CD8-positive, alpha-beta memory T cell (primary cell): ENCODE measurements around the gene TMED6. TPM values are rescaled to one million over a fixed set of nuclear protein-coding genes. Genes with fewer than 3 reads are reported as not detected.
A peak's percentile ranks its signal among the peaks of the same experiment; 100 is the strongest.
"Not testable (repeated sequence)": the region's sequence is repeated elsewhere in the genome, so short reads cannot be mapped to it uniquely, and the experiment has no call there.

Source experiments
- CTCF ChIA-PET: fragments of 350-600 bp; sonication (Branson Sonifier 250); formaldehyde crosslinking; loops from one replicate; lab custom pipeline; 2021; ENCODE audit warnings: antibody characterized with exemption; lab: Charles Lee
- POLR2A ChIA-PET: fragments of 350-600 bp; sonication (Branson Sonifier 250); formaldehyde crosslinking; loops from one replicate; lab custom pipeline; 2021; ENCODE audit warnings: antibody characterized with exemption; lab: Charles Lee
- DNase-seq, 5 donors: peaks; one replicate each; pipeline versions ENCODE4 v3.0.0 to v3.0.0-alpha.2; 2020 to 2022; ENCODE audit warnings: mixed read lengths in 1 of 5
- H3K27ac ChIP-seq: one replicate; pipeline ENCODE4 v1.7.0; 2013; ENCODE audit warnings: low read depth, mild to moderate bottlenecking, low read length, moderate library complexity
- H3K27me3 ChIP-seq: 2 replicates; pipeline ENCODE4 v1.7.0; 2013; ENCODE audit warnings: low read length, mild to moderate bottlenecking; ENCODE audit not compliant: insufficient read depth, poor library complexity, severe bottlenecking
- H3K36me3 ChIP-seq: 2 replicates; pipeline ENCODE4 v1.7.0; 2013; ENCODE audit warnings: mild to moderate bottlenecking, low read length, moderate library complexity; ENCODE audit not compliant: insufficient read depth
- H3K4me1 ChIP-seq: 2 replicates; pipeline ENCODE4 v1.7.0; 2013; ENCODE audit warnings: mild to moderate bottlenecking, low read length, moderate library complexity; ENCODE audit not compliant: insufficient read depth
- H3K4me3 ChIP-seq: 2 replicates; pipeline ENCODE4 v1.7.0; 2013; ENCODE audit warnings: mild to moderate bottlenecking, low read length
- H3K9me3 ChIP-seq: 2 replicates; pipeline ENCODE4 v1.7.0; 2013; ENCODE audit warnings: mild to moderate bottlenecking, low read length
- H3K27ac Mint-ChIP-seq, 8 donors: one replicate each; pipeline ENCODE4 v1.8.0; 2020 to 2021; ENCODE audit warnings: mixed read lengths in 8 of 8, mild to moderate bottlenecking in 6 of 8, inconsistent platforms in 3 of 8, moderate library complexity in 3 of 8
- H3K27me3 Mint-ChIP-seq, 2 donors: one replicate each; pipeline ENCODE4 v1.8.0; 2020 to 2021; ENCODE audit warnings: mixed read lengths in 2 of 2, mild to moderate bottlenecking in 1 of 2, moderate library complexity in 1 of 2
- H3K36me3 Mint-ChIP-seq, 3 donors: one replicate each; pipeline ENCODE4 v1.8.0; 2020 to 2021; ENCODE audit warnings: mixed read lengths in 3 of 3, inconsistent platforms in 1 of 3, mild to moderate bottlenecking in 1 of 3
- H3K4me1 Mint-ChIP-seq, 3 donors: one replicate each; pipeline ENCODE4 v1.8.0; 2020 to 2021; ENCODE audit warnings: mixed read lengths in 3 of 3, inconsistent platforms in 1 of 3, mild to moderate bottlenecking in 1 of 3
- H3K4me3 Mint-ChIP-seq, 7 donors: one replicate each; pipeline ENCODE4 v1.8.0; 2020 to 2021; ENCODE audit warnings: mixed read lengths in 7 of 7, mild to moderate bottlenecking in 6 of 7, moderate library complexity in 4 of 7, inconsistent platforms in 2 of 7
- H3K9me3 Mint-ChIP-seq, 5 donors: one replicate each; pipeline ENCODE4 v1.8.0; 2020 to 2022; ENCODE audit warnings: mixed read lengths in 5 of 5, mild to moderate bottlenecking in 3 of 5, moderate library complexity in 2 of 5, inconsistent platforms in 1 of 5
- polyA plus RNA-seq: library from polyadenylated mRNA; unstranded; fragments of 300-500 nt; fragmentation: Illumina TruSeq; gene quantifications from one replicate; pipeline ENCODE4 v1.2.3, GENCODE V29; 2021
- total RNA-seq, 2 experiments: library from RNA; stranded (reverse); gene quantifications; one replicate each; pipeline ENCODE4 v1.2.3, GENCODE V29; 2021

Gene TMED6
- total and polyA plus RNA-seq, 3 experiments from 2014 or later: 0.80 to 1.4 TPM; not detected in 1

DNA sequence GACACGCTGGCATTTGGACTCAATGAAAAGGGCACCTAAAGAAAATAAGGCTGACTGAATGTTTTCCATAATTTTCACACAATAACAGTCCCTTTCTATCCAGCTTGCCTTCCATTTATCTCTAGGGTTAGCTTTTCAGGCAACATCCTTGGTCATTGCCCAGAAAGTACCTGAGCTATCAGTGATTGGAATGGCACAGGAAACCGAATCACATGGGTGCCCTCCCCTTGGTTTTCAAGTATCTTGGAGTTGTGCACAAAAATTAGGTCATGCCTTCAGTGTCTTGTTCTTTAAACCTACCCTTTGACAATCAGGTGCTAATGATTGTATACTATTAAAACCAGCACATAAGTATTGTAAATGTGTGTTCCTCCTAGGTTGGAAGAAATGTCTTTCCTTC, 43.7 kb downstream of the TMED6 start:
- Mint-ChIP-seq H3K27ac (no peak overlapping the region), H3K4me3 (peak overlapping the region in 1 of 7 donors; percentile 38), H3K9me3 (no peaks in the 10 kb centered on the region), H3K4me1 (peaks cover 13 to 21% (median 16%) of the 10 kb centered on the region in 3 donors), H3K27me3 (no peaks in the 10 kb centered on the region), H3K36me3 (peaks cover 0 to 14% (median 5%) of the 10 kb centered on the region in 3 donors)
- POLR2A ChIA-PET: no interaction called here
- DNase-seq: no peak
- H3K36me3 ChIP-seq: no peaks in the 10 kb centered on the region
- H3K4me3 ChIP-seq: no peak overlapping the region
- CTCF ChIA-PET: no interaction called here
- no peaks in the 10 kb centered on the region for H3K9me3 ChIP-seq
- no peaks in the 10 kb centered on the region for H3K27me3 ChIP-seq
- no peak overlapping the region for H3K27ac ChIP-seq
- H3K4me1 ChIP-seq: peaks cover 5% of the 10 kb centered on the region

DNA sequence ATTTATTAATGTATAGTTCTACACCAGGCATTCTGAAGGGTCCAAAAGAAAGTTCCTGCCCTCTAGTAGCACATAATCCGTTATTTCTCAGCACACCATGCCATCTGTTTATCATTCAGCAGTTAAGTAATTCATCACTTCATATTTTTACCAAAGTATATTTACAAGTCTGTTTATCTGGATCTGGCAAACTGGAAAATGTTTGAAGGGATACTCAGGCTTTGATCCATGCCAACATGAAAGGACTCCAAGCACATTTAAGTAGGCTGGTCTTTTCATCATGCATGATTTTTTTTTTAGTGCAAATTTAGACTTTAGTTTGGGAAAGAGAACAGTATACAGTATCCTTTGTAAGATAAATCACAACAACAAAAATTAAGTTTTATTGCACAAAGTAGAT, 44.5 kb downstream of the TMED6 start:
- Histone ChIP-seq H3K9me3 (no peaks in the 10 kb centered on the region), H3K4me3 (no peak overlapping the region), H3K4me1 (peaks cover 5% of the 10 kb centered on the region), H3K36me3 (no peaks in the 10 kb centered on the region), H3K27ac (no peak overlapping the region), H3K27me3 (no peaks in the 10 kb centered on the region)
- DNase-seq: no peak
- Mint-ChIP-seq H3K27ac (peak overlapping the region in 1 of 8 donors; percentile 27), H3K9me3 (no peaks in the 10 kb centered on the region), H3K4me1 (peaks cover 10 to 15% (median 12%) of the 10 kb centered on the region in 3 donors), H3K36me3 (peaks cover 0 to 14% (median 5%) of the 10 kb centered on the region in 3 donors), H3K27me3 (no peaks in the 10 kb centered on the region), H3K4me3 (no peak overlapping the region)
- POLR2A ChIA-PET: no interaction called here
- CTCF ChIA-PET: no interaction called here

DNA sequence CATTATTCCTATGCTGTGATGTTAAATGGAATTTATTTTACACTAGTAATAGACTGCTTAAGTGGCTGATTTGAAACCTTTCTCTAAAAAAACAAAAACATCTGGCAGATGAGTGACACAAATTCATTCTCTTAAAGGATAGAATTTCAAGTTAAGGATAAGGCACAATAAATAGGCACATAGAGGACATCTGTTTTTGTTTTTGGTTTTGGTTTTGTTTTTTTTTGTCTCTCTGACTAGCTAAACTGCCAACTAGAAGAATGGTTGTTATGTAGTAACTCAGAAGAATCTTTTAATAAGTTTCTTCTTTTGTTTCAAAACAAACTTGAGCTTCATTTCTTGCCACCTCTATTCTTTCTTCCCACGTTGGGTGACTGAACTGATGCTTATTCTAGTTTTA, 45.6 kb downstream of the TMED6 start:
- no peaks in the 10 kb centered on the region for H3K27me3 Mint-ChIP-seq
- H3K27me3 ChIP-seq: no peaks in the 10 kb centered on the region
- H3K27ac Mint-ChIP-seq: peak overlapping the region in 4 of 8 donors; percentile 9 to 36 (median 31)
- no peak overlapping the region for H3K4me3 ChIP-seq
- H3K36me3 Mint-ChIP-seq: peaks cover 0 to 17% (median 8%) of the 10 kb centered on the region in 3 donors
- peak overlapping the region in 1 of 7 donors; percentile 15 for H3K4me3 Mint-ChIP-seq
- H3K27ac ChIP-seq: no peak overlapping the region
- H3K36me3 ChIP-seq: no peaks in the 10 kb centered on the region
- H3K4me1 ChIP-seq: peaks cover 5% of the 10 kb centered on the region
- ChIA-PET CTCF (interaction anchor here (0.7 kb wide), 1 partner anchor 459 kb away, joined by 3 read pairs; no protein-coding TSS in a partner anchor), POLR2A (no interaction called here)
- DNase-seq: no peak
- H3K4me1 Mint-ChIP-seq: peaks cover 7 to 11% (median 8%) of the 10 kb centered on the region in 3 donors
- H3K9me3 ChIP-seq: no peaks in the 10 kb centered on the region
- H3K9me3 Mint-ChIP-seq: no peaks in the 10 kb centered on the region

DNA sequence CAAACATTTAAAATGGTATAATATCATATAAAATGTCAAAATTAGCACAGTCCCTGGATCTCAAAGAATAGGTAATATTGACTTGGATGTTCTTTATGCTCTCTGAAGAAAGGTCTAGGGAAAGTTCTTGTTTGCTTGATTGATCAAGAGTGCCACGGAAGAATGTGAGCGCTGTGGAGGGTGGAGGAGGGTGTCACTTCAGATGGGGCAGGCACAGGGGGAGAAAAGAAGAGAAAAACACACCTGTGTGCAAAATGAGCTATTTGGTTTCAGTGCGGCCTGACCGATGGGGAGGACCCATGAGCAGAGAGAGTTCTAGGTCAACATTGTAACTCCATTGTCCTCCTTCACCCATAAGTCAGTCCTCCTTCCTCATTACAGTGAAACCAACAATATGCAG, 49.3 kb downstream of the TMED6 start:
- Histone ChIP-seq H3K27ac (no peak overlapping the region), H3K4me1 (no peaks in the 10 kb centered on the region), H3K9me3 (no peaks in the 10 kb centered on the region), H3K4me3 (no peak overlapping the region), H3K27me3 (no peaks in the 10 kb centered on the region), H3K36me3 (peaks cover 4% of the 10 kb centered on the region)
- Mint-ChIP-seq H3K4me3 (no peak overlapping the region), H3K9me3 (no peaks in the 10 kb centered on the region), H3K27me3 (no peaks in the 10 kb centered on the region), H3K36me3 (peaks cover 0 to 37% (median 8%) of the 10 kb centered on the region in 3 donors), H3K27ac (peak overlapping the region in 2 of 8 donors; percentile 19 to 55), H3K4me1 (no peaks in the 10 kb centered on the region)
- ChIA-PET CTCF (interaction anchor here (1.0 kb wide), 1 partner anchor 152 kb away, joined by 3 read pairs; no protein-coding TSS in a partner anchor), POLR2A (no interaction called here)
- no peak for DNase-seq

DNA sequence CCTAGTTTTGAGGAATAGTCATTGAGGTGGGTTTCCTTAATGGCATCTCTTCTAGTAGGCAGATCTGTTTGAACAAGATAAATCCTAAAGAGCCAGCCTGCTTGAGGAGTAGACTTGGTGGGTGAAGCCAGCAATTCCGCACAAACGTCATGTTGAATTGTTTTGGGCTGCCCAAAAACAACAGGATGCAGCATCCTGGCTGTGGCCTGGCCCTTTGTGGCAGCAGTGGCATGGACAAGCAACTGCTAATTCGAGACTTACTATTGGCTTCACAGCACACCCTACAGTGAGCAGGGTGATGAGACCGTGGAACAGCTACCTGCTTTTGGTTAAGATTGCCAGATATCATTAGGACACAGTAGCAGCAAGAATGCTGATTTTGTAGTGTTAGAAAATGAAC, 49.7 kb downstream of the TMED6 start:
- H3K4me1 Mint-ChIP-seq: no peaks in the 10 kb centered on the region

DNA sequence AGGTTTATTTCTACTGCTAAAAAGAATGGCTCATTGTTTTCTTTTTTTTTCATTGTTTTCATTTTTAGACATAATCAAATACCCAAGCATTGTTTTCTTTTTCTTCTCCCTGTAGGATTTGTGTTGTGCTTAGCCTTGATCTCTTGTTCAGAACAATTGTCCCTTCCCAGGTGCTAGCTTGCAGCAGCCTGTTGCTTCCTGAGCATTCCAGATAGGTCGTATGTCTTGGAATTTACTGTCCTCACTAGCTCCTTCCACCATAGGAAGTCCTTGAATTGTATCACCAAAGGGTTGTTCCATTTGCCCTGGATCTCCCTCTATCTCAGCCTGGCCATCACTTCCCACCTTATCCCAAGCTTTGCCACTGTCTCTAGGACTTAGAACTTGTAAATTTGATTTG, 50.4 kb downstream of the TMED6 start:
- no peaks in the 10 kb centered on the region for H3K27me3 Mint-ChIP-seq
- H3K9me3 Mint-ChIP-seq: no peaks in the 10 kb centered on the region
- no peak overlapping the region for H3K27ac Mint-ChIP-seq
- H3K4me3 Mint-ChIP-seq: no peak overlapping the region
- Histone ChIP-seq H3K36me3 (peaks cover 4% of the 10 kb centered on the region), H3K27ac (no peak overlapping the region), H3K9me3 (no peaks in the 10 kb centered on the region), H3K4me1 (no peaks in the 10 kb centered on the region), H3K27me3 (no peaks in the 10 kb centered on the region), H3K4me3 (no peak overlapping the region)
- peaks cover 0 to 38% (median 8%) of the 10 kb centered on the region in 3 donors for H3K36me3 Mint-ChIP-seq
- POLR2A ChIA-PET: no interaction called here
- no peaks in the 10 kb centered on the region for H3K4me1 Mint-ChIP-seq
- CTCF ChIA-PET: interaction anchor here (1.1 kb wide), 1 partner anchor 39 kb away, joined by 3 read pairs; no protein-coding TSS in a partner anchor
- no peak for DNase-seq

More for the DNA sequence above, 49.7 kb downstream of the TMED6 start:
- H3K27ac Mint-ChIP-seq: peak overlapping the region in 1 of 8 donors; percentile 43
- ChIA-PET CTCF (interaction anchor here (1.1 kb wide), 1 partner anchor 38 kb away, joined by 3 read pairs; no protein-coding TSS in a partner anchor), POLR2A (no interaction called here)
- H3K27me3 Mint-ChIP-seq: no peaks in the 10 kb centered on the region
- H3K36me3 ChIP-seq: peaks cover 4% of the 10 kb centered on the region
- no peaks in the 10 kb centered on the region for H3K4me1 ChIP-seq
- H3K9me3 ChIP-seq: no peaks in the 10 kb centered on the region
- H3K27ac ChIP-seq: no peak overlapping the region
- no peak overlapping the region for H3K4me3 Mint-ChIP-seq
- peaks cover 0 to 37% (median 8%) of the 10 kb centered on the region in 3 donors for H3K36me3 Mint-ChIP-seq
- DNase-seq: no peak
- H3K9me3 Mint-ChIP-seq: no peaks in the 10 kb centered on the region
- H3K27me3 ChIP-seq: no peaks in the 10 kb centered on the region
- no peak overlapping the region for H3K4me3 ChIP-seq

DNA sequence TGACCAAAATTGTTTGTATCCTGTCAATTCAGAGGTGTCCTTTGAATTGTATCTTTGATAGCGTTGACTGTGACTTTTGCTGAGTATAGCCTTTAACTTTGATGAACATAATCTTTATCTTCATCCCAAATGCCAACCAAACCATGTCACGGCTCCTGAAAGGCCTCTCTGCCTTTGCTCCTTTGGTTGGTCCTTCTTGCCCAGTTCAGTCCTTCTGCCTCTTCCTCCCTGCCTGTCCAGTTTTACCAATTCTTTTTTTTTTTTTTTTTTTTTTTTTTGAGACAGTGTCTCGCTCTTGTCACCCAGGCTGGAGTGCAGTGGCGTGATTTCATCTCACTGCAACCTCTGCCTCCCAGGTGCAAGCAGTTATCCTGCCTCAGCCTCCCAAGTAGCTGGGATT, 53.3 kb downstream of the TMED6 start:
- no peaks in the 10 kb centered on the region for H3K9me3 Mint-ChIP-seq
- peaks cover 0 to 40% (median 3%) of the 10 kb centered on the region in 3 donors for H3K36me3 Mint-ChIP-seq
- ChIA-PET POLR2A (no interaction called here), CTCF (no interaction called here)
- H3K4me3 Mint-ChIP-seq: no peak overlapping the region
- no peaks in the 10 kb centered on the region for H3K4me1 Mint-ChIP-seq
- no peaks in the 10 kb centered on the region for H3K4me1 ChIP-seq
- H3K27me3 ChIP-seq: no peaks in the 10 kb centered on the region
- no peak overlapping the region for H3K27ac ChIP-seq
- peaks cover 4% of the 10 kb centered on the region for H3K36me3 ChIP-seq
- no peaks in the 10 kb centered on the region for H3K9me3 ChIP-seq
- H3K4me3 ChIP-seq: no peak overlapping the region
- no peak for DNase-seq
- no peaks in the 10 kb centered on the region for H3K27me3 Mint-ChIP-seq
- peak overlapping the region in 1 of 8 donors; percentile 51 for H3K27ac Mint-ChIP-seq

DNA sequence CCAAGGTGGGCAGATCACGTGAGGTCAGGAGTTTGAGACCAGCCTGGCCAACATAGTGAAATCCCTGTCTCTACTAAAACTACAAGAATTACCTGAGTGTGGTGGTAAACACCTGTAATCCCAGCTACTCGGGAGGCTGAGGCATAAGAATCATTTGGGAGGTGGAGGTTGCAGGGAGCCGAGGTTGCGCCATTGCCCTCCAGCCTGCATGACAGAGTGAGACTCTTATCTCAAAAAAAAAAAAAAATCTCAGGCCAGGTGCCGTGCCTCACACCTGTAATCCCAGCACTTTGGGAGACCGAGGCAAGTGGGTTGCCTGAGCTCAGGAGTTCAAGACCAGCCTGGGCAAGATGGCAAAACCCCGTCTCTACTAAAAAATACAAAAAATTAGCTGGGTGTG, 54.8 kb downstream of the TMED6 start:
- H3K4me1 ChIP-seq, H3K4me3 Mint-ChIP-seq, H3K27me3 ChIP-seq, H3K9me3 Mint-ChIP-seq, H3K4me3 ChIP-seq, H3K9me3 ChIP-seq, H3K36me3 ChIP-seq, CTCF ChIA-PET, H3K4me1 Mint-ChIP-seq, H3K27ac ChIP-seq, H3K27me3 Mint-ChIP-seq, DNase-seq: not testable (repeated sequence)
- POLR2A ChIA-PET: interaction anchor here (0.6 kb wide), 1 partner anchor 969 kb away, joined by 4 read pairs; no protein-coding TSS in a partner anchor
- H3K36me3 Mint-ChIP-seq: peaks cover 0 to 36% (median 3%) of the 10 kb centered on the region in 3 donors
- peak overlapping the region in 1 of 8 donors; percentile 30 for H3K27ac Mint-ChIP-seq
